ENCODE results near the gene FBXL15. TPM values are rescaled to one million over a fixed set of nuclear protein-coding genes. Genes with fewer than 3 reads are reported as not detected.
A peak's percentile ranks its signal among the peaks of the same experiment; 100 is the strongest.

The FBXL15 gene
- total RNA-seq, 4 donors from 2014 or later = 13.4 to 34.0 (median 27.2) TPM

- Histone ChIP-seq H3K36me3 (no peaks in the 10 kb centered on the region), H3K9me3 (no peaks in the 10 kb centered on the region), H3K27ac (peak overlapping the region in 2 of 3 donors; percentile 41 to 50), H3K4me3 (replicated peaks in 1 of 3) (no peak overlapping the region), H3K4me1 (peaks cover 38 to 47% of the 10 kb centered on the region in 2 donors), H3K27me3 (no peaks in the 10 kb centered on the region)
- intact Hi-C loops (cut with DNase I) = no loop called here
- WGBS, 2 donors = 78 to 79% methylated on average over 7 of the region's 7 CpGs
- DNase-seq = peak; percentile 42 to 50
- TF ChIP-seq POLR2A (IDR thresholded peaks at IDR 0.05) = no peak
- TF ChIP-seq CTCF (IDR thresholded peaks at IDR 0.05) = no peak
These were observed 35.3 kb downstream of the FBXL15 start for GRCh38 chr10:102455893-102456471.

GRCh38 chr10:102457591-102458150 is 37.0 kb downstream of the FBXL15 start:
- Histone ChIP-seq H3K4me3 (replicated peaks in 1 of 3) (no peak overlapping the region), H3K4me1 (peaks cover 38 to 51% of the 10 kb centered on the region in 2 donors), H3K9me3 (no peaks in the 10 kb centered on the region), H3K27me3 (no peaks in the 10 kb centered on the region), H3K27ac (no peak overlapping the region), H3K36me3 (no peaks in the 10 kb centered on the region)
- DNase-seq = no peak
- TF ChIP-seq POLR2A (IDR thresholded peaks at IDR 0.05) = no peak
- TF ChIP-seq CTCF (IDR thresholded peaks at IDR 0.05) = no peak
- intact Hi-C loops (cut with DNase I) = no loop called here
- WGBS, 2 donors = 84 to 88% methylated on average over 9 of the region's 9 CpGs

GRCh38 chr10:102458656-102459055 is 38.0 kb downstream of the FBXL15 start:
- Histone ChIP-seq H3K4me1 (peaks cover 34 to 51% of the 10 kb centered on the region in 2 donors), H3K9me3 (no peaks in the 10 kb centered on the region), H3K27me3 (no peaks in the 10 kb centered on the region), H3K27ac (no peak overlapping the region), H3K4me3 (replicated peaks in 1 of 3) (no peak overlapping the region), H3K36me3 (no peaks in the 10 kb centered on the region)
- intact Hi-C loops (cut with DNase I) = no loop called here
- no peak for TF ChIP-seq POLR2A (IDR thresholded peaks at IDR 0.05)
- no peak for TF ChIP-seq CTCF (IDR thresholded peaks at IDR 0.05)
- 80 to 88% methylated on average over 4 of the region's 4 CpGs for WGBS, 2 donors
- no peak for DNase-seq

- Histone ChIP-seq H3K27me3 (no peaks in the 10 kb centered on the region), H3K4me3 (replicated peaks in 1 of 3) (peak overlapping the region in 1 of 3 donors; percentile 55), H3K4me1 (peaks cover 15 to 32% of the 10 kb centered on the region in 2 donors), H3K9me3 (no peaks in the 10 kb centered on the region), H3K36me3 (no peaks in the 10 kb centered on the region), H3K27ac (peak overlapping the region in 1 of 3 donors; percentile 34)
- no peak for DNase-seq
- intact Hi-C loops (cut with DNase I) = no loop called here
- TF ChIP-seq POLR2A (IDR thresholded peaks at IDR 0.05) (no peak), CTCF (IDR thresholded peaks at IDR 0.05) (no peak)
- WGBS, 2 donors = 23 to 31% methylated on average over 7 to 8 of the region's 8 CpGs
These were observed 40.2 kb downstream of the FBXL15 start for GRCh38 chr10:102460836-102461186.

All from thyroid gland (tissue), 4 donors.